GM19397 (cell line): Measurements from ENCODE around the gene TACC3.

ENCODE experiments used
- ATAC-seq: cut with Tn5 transposase; IDR thresholded peaks from one replicate; pipeline ENCODE4 v1.9.1; 2021; ENCODE audit warnings: mild to moderate bottlenecking, moderate library complexity; ENCODE audit not compliant: unreplicated experiment

Gene TACC3

DNA sequence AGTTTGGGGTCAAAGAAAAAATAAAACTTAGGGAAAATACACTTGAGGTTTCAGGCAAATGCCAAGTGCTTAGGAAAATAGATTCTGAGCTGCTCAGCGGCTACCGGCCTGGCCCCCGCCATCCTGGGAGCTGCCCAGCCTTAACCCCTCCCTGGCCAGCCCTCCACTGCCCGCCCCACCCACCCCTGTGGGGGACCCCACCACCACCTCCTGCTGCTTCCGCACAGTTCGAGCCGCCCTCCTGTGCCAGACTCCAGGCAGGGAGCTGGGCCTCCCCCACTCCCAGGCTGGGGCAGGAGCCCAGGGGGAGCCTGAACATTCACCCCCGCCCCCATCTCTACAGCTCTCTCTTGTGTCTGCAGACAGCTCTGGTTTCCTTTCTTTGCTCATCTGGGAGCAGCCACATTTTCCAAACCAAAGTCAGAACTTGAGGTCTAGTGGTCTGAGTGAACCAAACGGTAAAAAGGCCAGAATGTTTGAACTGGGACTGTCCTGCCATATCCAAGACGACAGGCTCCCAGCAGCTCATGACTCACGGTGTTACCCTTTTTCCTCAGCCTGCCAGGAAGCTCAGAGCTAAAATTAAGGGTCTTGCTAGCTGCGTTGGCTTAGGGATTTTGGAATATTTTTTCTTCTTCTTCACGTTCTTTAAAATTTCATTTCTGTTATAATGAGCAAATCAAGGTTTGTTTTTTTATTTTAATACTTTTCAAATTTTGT lies 67.1 kb downstream of the TACC3 start:
- no peak for ATAC-seq

DNA sequence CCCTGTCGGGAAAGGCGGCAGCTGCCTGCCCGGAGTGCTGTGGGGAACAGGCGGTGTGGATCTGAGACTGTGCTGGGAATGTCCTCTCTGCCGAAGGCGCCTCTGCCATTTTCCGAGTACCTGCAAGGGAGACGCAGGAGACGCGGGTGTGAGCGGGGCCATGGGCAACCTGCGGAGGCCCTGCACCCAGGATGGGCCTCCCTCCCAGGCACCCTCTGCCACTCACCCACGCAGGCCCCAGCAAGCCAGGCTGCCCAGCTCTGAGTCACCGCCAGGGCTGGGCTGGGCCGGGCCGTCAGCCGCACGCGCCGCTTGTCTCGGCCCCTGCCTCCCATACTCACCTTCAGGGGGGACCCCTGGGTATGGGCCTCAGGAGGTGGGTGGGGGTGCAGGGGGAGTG lies 68.2 kb downstream of the TACC3 start:
- no peak for ATAC-seq

DNA sequence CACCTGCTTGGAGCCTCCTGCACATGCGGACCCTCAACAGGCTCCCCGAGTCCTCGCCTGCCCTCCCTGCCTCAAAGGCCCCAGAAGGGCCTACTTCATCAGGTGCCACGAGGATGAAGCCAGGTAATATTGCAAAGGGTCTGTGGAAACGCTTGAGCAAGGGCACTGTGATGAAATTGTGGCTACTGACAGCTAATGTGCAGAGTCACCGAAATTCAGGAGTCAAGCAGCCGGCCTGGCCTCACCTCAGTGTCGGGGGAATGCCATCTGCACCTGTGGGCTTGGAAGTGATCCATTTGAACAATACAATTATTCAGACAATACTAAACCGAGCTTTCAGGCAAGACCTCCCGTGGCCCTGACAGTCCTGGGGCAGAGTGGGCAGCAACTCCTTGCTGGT lies 68.7 kb downstream of the TACC3 start:
- ATAC-seq, result no peak

DNA sequence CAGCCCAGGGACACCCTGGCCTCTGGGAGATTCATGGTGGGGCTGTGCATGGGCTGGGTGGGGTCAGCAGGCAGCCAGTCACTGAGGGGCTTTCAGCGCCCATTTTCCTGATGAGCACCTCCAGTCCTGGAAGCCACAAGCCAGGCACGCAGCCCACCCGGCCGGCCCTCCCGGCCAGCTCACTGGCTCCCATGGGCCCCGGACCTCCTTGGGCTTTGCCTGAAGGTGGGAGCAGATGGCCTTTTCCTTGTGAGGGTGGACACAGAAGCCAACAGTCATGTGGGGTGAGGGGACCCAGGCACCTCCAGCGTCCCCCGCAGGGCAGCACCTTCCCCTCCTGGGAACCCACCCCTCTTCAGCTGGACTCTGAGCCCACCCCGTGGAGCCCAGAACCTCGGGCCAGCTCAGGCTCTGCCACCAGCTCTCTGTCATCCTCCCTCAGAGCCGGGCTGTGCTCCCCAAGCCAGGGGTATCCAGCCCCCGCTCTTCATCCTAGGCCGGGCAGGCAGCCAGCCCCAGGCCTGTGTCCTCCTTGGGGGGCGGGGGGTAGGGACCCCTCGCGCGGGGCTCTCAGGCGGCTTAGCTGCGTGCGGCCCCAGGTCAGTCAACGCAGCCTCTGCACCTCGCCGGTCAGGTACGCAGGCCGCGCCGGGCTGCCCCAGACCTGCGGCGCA lies 71.0 kb downstream of the TACC3 start:
- no peak for ATAC-seq

DNA sequence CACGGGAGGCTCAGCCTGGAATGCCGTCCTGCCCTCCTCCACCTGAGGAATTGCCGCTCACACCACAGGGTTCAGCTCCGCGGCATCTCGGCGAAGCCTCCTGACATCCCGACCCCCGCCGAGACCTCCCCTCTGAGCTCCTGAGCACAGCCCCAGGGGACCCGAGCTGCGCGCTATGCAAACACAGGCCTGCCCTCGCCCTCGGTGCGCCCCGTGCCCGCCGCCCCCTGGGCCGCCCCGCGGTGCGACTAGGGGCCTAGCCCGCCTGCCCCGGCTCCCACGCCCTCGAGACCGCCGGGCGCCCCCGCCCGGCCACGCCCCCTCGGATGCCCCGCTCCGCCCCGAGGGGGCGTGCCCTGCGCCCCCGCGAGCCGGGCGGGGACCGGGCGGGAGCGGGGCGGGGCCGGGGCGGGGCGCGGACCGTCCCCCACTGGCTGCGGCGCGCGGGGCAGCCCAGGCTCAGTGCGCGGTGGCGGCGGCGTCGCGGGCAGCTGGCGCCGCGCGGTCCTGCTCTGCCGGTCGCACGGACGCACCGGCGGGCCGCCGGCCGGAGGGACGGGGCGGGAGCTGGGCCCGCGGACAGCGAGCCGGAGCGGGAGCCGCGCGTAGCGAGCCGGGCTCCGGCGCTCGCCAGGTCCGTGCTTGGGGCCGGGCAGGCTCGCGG lies 71.6 kb downstream of the TACC3 start, which contains the start of gene FGFR3:
Gene FGFR3 (plus strand): TSS at position 462 of the 664 bp plus-strand sequence. CDS start 642 bp downstream, outside the sequence.
- ATAC-seq, result peak; percentile 62

DNA sequence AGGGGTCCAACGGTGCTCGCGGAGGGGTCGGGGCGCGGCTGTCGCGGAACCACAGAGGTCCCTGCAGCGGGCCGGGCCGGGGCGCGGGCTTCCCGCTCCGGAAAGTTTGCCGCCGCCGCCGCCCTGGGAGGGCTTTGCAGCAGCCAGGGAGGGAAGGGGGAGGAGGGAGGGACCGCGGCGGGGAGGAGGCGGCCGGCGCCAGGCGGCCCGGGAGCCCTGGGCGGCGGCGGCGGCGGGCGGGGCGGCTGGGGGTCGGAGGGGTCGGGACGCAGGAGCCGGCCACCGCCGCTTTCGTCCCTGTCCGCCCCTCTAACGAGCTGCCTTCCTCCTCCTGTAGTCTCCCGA lies 72.1 kb downstream of the TACC3 start:
- ATAC-seq, result peak; percentile 15

DNA sequence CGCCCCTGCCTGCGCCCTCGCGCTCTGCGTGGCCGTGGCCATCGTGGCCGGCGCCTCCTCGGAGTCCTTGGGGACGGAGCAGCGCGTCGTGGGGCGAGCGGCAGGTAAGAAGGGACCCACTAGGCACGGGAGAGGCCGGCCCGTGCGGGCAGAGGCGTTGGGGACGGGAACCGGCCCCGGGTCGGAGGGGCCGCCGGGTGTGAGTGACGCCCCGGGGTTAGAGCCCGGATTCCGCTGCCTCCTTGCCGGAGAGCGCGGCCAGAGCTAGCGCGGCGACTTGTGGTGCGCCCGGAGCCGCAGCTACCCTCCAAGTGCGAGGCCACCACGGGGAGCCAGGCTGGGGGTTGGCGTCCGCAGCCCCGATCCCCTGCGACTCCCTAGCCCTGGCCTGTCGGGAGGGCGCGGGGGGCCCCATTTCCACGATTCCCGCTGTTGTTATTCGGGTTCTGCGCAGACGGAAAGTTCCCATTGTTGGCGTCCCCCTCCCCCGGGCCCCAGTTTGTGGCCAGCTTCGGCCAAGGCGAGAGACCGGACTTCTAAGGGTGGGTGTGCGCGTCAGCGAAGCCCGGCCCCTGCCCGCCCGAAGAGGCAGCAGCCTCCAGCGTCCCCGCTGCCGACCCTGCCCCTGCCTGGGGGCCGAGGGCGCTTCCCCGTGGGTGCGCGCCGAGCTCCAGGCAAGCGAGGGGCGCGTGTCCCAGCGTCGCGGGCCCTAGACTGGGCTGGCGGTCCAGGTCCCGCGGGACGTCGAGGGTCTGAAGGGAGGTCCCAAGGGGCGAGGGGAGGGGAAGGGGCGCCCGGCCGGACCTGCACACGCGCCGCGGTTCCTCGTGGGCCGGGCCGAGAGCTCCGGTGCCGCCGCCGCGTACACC lies 72.9 kb downstream of the TACC3 start:
- ATAC-seq, result no peak
